CD4-positive, alpha-beta memory T cell (primary cell): ENCODE measurements around the gene CDKN2B-AS1. TPM values are rescaled to one million over a fixed set of nuclear protein-coding genes. Genes with fewer than 3 reads are reported as not detected.

Experiments
- CTCF ChIA-PET: fragments of 350-600 bp; sonication (Branson Sonifier 250); formaldehyde crosslinking; loops from one replicate; lab custom pipeline; 2021; ENCODE audit warnings: inconsistent platforms; ENCODE audit not compliant: partially characterized antibody; lab: Charles Lee
- POLR2A ChIA-PET: fragments of 350-600 bp; sonication (Branson Sonifier 250); formaldehyde crosslinking; loops from one replicate; lab custom pipeline; 2021; ENCODE audit not compliant: partially characterized antibody; lab: Charles Lee
- DNase-seq, 5 donors: peaks; one replicate each; pipeline versions ENCODE4 v3.0.0 to v3.0.0-alpha.2; 2020 to 2022; ENCODE audit warnings: mixed read lengths in 1 of 5
- H3K27ac ChIP-seq: one replicate; pipeline ENCODE4 v1.7.0; 2013; ENCODE audit warnings: low read depth, low read length
- H3K27me3 ChIP-seq: 2 replicates; pipeline ENCODE4 v1.7.0; 2013; ENCODE audit warnings: mild to moderate bottlenecking, low read length, moderate library complexity; ENCODE audit not compliant: insufficient read depth
- H3K36me3 ChIP-seq: 2 replicates; pipeline ENCODE4 v1.7.0; 2013; ENCODE audit warnings: mild to moderate bottlenecking, low read length, moderate library complexity; ENCODE audit not compliant: insufficient read depth
- H3K4me1 ChIP-seq: 2 replicates; pipeline ENCODE4 v1.7.0; 2013; ENCODE audit warnings: mild to moderate bottlenecking, low read length, moderate library complexity; ENCODE audit not compliant: insufficient read depth
- H3K4me3 ChIP-seq, 2 donors: one replicate each; pipeline ENCODE4 v1.7.0; 2013; ENCODE audit warnings: low read length in 2 of 2, mild to moderate bottlenecking in 1 of 2
- H3K9me3 ChIP-seq, 2 donors: one replicate each; pipeline ENCODE4 v1.7.0; 2013; ENCODE audit warnings: low read length in 2 of 2, control low read depth in 1 of 2; ENCODE audit not compliant: control insufficient read depth in 1 of 2
- H3K27ac Mint-ChIP-seq, 7 donors: one replicate each; pipeline ENCODE4 v1.8.0; 2020 to 2021; ENCODE audit warnings: mixed read lengths in 7 of 7, mild to moderate bottlenecking in 6 of 7, inconsistent platforms in 3 of 7, moderate library complexity in 3 of 7
- H3K27me3 Mint-ChIP-seq, 2 donors: one replicate each; pipeline ENCODE4 v1.8.0; 2020 to 2021; ENCODE audit warnings: mixed read lengths in 2 of 2
- H3K36me3 Mint-ChIP-seq, 2 donors: one replicate each; pipeline ENCODE4 v1.8.0; 2020 to 2021; ENCODE audit warnings: mixed read lengths in 2 of 2, inconsistent platforms in 1 of 2, mild to moderate bottlenecking in 1 of 2
- H3K4me1 Mint-ChIP-seq, 4 donors: one replicate each; pipeline ENCODE4 v1.8.0; 2020 to 2021; ENCODE audit warnings: mixed read lengths in 4 of 4, mild to moderate bottlenecking in 1 of 4
- H3K4me3 Mint-ChIP-seq, 8 donors: one replicate each; pipeline ENCODE4 v1.8.0; 2020 to 2021; ENCODE audit warnings: mixed read lengths in 8 of 8, mild to moderate bottlenecking in 7 of 8, moderate library complexity in 6 of 8, inconsistent platforms in 3 of 8
- H3K9me3 Mint-ChIP-seq, 8 donors: one replicate each; pipeline ENCODE4 v1.8.0; 2020 to 2021; ENCODE audit warnings: mixed read lengths in 8 of 8, mild to moderate bottlenecking in 5 of 8, inconsistent platforms in 3 of 8, moderate library complexity in 1 of 8
- intact Hi-C: fragments of 100-400 bp; cut with micrococcal nuclease; formaldehyde crosslinking; loops from one replicate; pipeline ENCODE4 v1.15.1; 2023
- polyA plus RNA-seq, 2 donors: library from polyadenylated mRNA; unstranded; fragments of 300-500 nt; fragmentation: Illumina TruSeq; gene quantifications; one replicate each; pipeline ENCODE4 v1.2.3, GENCODE V29; 2021
- total RNA-seq, 2 experiments: library from RNA; stranded (reverse); gene quantifications; one replicate each; pipeline ENCODE4 v1.2.3, GENCODE V29; 2021

Gene CDKN2B-AS1
- total and polyA plus RNA-seq, 4 experiments from 2014 or later: 0.11 to 2.2 (median 1.9) TPM; not detected in 1

GRCh38 chr9:22009506-22009867, 14.9 kb downstream of the CDKN2B-AS1 start:
- Mint-ChIP-seq H3K4me3 (peak overlapping the region; percentile 69 to 90 (median 84)), H3K4me1 (peaks cover 15 to 27% (median 21%) of the 10 kb centered on the region in 4 donors), H3K36me3 (no peaks in the 10 kb centered on the region), H3K27me3 (peaks cover 25 to 27% of the 10 kb centered on the region in 2 donors), H3K27ac (peak overlapping the region in 6 of 7 donors; percentile 16 to 81 (median 42)), H3K9me3 (peaks cover 0 to 12% (median 0%) of the 10 kb centered on the region in 8 donors)
- no peak for DNase-seq
- Histone ChIP-seq H3K27ac (peak overlapping the region; percentile 5), H3K4me3 (peak overlapping the region in 1 of 2 donors; percentile 65), H3K36me3 (no peaks in the 10 kb centered on the region), H3K4me1 (peaks cover 29% of the 10 kb centered on the region), H3K9me3 (no peaks in the 10 kb centered on the region), H3K27me3 (peaks cover 43% of the 10 kb centered on the region)
- CTCF ChIA-PET: interaction anchor here (0.8 to 7.3 kb wide), 33 partner anchors 8 to 443 kb away, joined by 3 to 355 read pairs (median 8); partner anchors contain the start of genes CDKN2A, CDKN2B-AS1 and MTAP
- intact Hi-C loops: loop anchor here (5.0 kb wide), 1 partner anchor 42 kb away; no protein-coding TSS in a partner anchor
- POLR2A ChIA-PET: interaction anchor here (1.2 to 2.9 kb wide), 6 partner anchors 15 to 197 kb away, joined by 3 to 23 read pairs (median 6); partner anchors contain the start of genes CDKN2A and CDKN2B-AS1

- Histone ChIP-seq H3K9me3 (no peaks in the 10 kb centered on the region), H3K4me3 (no peak overlapping the region), H3K36me3 (no peaks in the 10 kb centered on the region), H3K4me1 (peaks cover 19% of the 10 kb centered on the region), H3K27me3 (peaks cover 28% of the 10 kb centered on the region), H3K27ac (no peak overlapping the region)
- Mint-ChIP-seq H3K4me1 (peaks cover 7 to 16% (median 12%) of the 10 kb centered on the region in 4 donors), H3K9me3 (peaks cover 0 to 7% (median 0%) of the 10 kb centered on the region in 8 donors), H3K27me3 (peaks cover 13 to 15% of the 10 kb centered on the region in 2 donors), H3K36me3 (no peaks in the 10 kb centered on the region), H3K27ac (no peak overlapping the region), H3K4me3 (no peak overlapping the region)
- POLR2A ChIA-PET: interaction anchor here (0.9 kb wide), 1 partner anchor 194 kb away, joined by 3 read pairs; no protein-coding TSS in a partner anchor
- DNase-seq: no peak
- CTCF ChIA-PET: interaction anchor here (0.8 to 7.3 kb wide), 8 partner anchors 11 to 441 kb away, joined by 3 to 355 read pairs (median 14); partner anchors contain the start of gene MTAP
- intact Hi-C loops: no loop called here
Observed at GRCh38 chr9:22010866-22011625, 16.5 kb downstream of the CDKN2B-AS1 start.

GRCh38 chr9:22022396-22022795, 27.8 kb downstream of the CDKN2B-AS1 start:
- POLR2A ChIA-PET: no interaction called here
- H3K9me3 Mint-ChIP-seq: peaks cover 0 to 16% (median 5%) of the 10 kb centered on the region in 8 donors
- intact Hi-C loops: no loop called here

DNA sequence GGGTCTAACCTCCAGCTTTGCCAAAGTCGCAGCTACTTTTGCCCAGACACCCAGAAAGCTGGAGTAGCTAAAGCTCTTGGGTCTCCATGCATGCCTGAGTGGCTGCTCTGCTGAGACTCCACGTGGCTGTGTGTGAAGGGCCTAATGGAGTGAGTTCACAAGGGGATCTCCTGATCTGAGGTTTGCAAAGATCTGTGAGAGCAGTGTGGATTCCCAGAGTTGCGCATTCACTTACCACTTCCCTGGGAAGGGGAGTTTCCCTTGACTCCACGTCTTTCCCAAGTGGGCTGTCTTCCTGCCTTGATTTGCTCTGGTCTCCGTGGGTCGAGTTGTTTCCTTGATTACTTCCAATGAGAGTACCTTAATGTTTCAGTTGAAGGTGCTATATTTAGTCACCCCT, 32.1 kb downstream of the CDKN2B-AS1 start:
- H3K36me3 Mint-ChIP-seq: no peaks in the 10 kb centered on the region
- H3K27ac Mint-ChIP-seq: no peak overlapping the region
- no peak overlapping the region for H3K4me3 Mint-ChIP-seq
- H3K4me1 Mint-ChIP-seq: peaks cover 0 to under 1% (median 0%) of the 10 kb centered on the region in 4 donors
- H3K9me3 Mint-ChIP-seq: peaks cover 0 to 4% (median 0%) of the 10 kb centered on the region in 8 donors
- no peak for DNase-seq
- Histone ChIP-seq H3K9me3 (no peaks in the 10 kb centered on the region), H3K4me3 (no peak overlapping the region), H3K27me3 (no peaks in the 10 kb centered on the region), H3K36me3 (no peaks in the 10 kb centered on the region), H3K4me1 (no peaks in the 10 kb centered on the region), H3K27ac (no peak overlapping the region)
- peaks cover 3 to 6% of the 10 kb centered on the region in 2 donors for H3K27me3 Mint-ChIP-seq
- intact Hi-C loops: no loop called here
- POLR2A ChIA-PET: no interaction called here
- CTCF ChIA-PET: interaction anchor here (1.4 to 2.5 kb wide), 3 partner anchors 11 to 213 kb away, joined by 4 to 14 read pairs (median 4); partner anchors contain the start of gene CDKN2B

More at GRCh38 chr9:22022396-22022795, 27.8 kb downstream of the CDKN2B-AS1 start:
- Histone ChIP-seq H3K4me1 (no peaks in the 10 kb centered on the region), H3K27me3 (no peaks in the 10 kb centered on the region), H3K4me3 (no peak overlapping the region), H3K27ac (no peak overlapping the region), H3K9me3 (no peaks in the 10 kb centered on the region), H3K36me3 (no peaks in the 10 kb centered on the region)
- CTCF ChIA-PET: interaction anchor here (2.5 kb wide), 1 partner anchor 14 kb away, joined by 13 read pairs; the partner anchor contains the start of gene CDKN2B
- no peak overlapping the region for H3K27ac Mint-ChIP-seq
- no peaks in the 10 kb centered on the region for H3K4me1 Mint-ChIP-seq
- H3K4me3 Mint-ChIP-seq: no peak overlapping the region
- DNase-seq: no peak
- H3K36me3 Mint-ChIP-seq: no peaks in the 10 kb centered on the region
- peaks cover 10 to 15% of the 10 kb centered on the region in 2 donors for H3K27me3 Mint-ChIP-seq

- ChIA-PET POLR2A (no interaction called here), CTCF (interaction anchor here (0.7 to 1.9 kb wide), 3 partner anchors 10 to 215 kb away, joined by 3 to 8 read pairs (median 3); partner anchors contain the start of gene CDKN2B)
- H3K4me3 ChIP-seq: no peak overlapping the region
Observed at GRCh38 chr9:22028394-22028793, 33.8 kb downstream of the CDKN2B-AS1 start.

GRCh38 chr9:22029231-22029630, 34.6 kb downstream of the CDKN2B-AS1 start:
- no peaks in the 10 kb centered on the region for H3K36me3 ChIP-seq
- H3K27ac ChIP-seq: no peak overlapping the region
- H3K4me3 ChIP-seq: no peak overlapping the region
- intact Hi-C loops: no loop called here
- no peaks in the 10 kb centered on the region for H3K27me3 ChIP-seq
- Mint-ChIP-seq H3K27ac (no peak overlapping the region), H3K4me3 (no peak overlapping the region), H3K36me3 (no peaks in the 10 kb centered on the region), H3K4me1 (peaks cover 0 to 6% (median 0%) of the 10 kb centered on the region in 4 donors), H3K9me3 (no peaks in the 10 kb centered on the region), H3K27me3 (no peaks in the 10 kb centered on the region)
- DNase-seq: no peak
- ChIA-PET CTCF (interaction anchor here (1.4 to 1.9 kb wide), 2 partner anchors 9 to 21 kb away, joined by 3 to 8 read pairs; partner anchors contain the start of gene CDKN2B), POLR2A (no interaction called here)
- H3K4me1 ChIP-seq: no peaks in the 10 kb centered on the region
- H3K9me3 ChIP-seq: no peaks in the 10 kb centered on the region

More at GRCh38 chr9:22028394-22028793, 33.8 kb downstream of the CDKN2B-AS1 start:
- Histone ChIP-seq H3K27me3 (no peaks in the 10 kb centered on the region), H3K36me3 (no peaks in the 10 kb centered on the region), H3K9me3 (no peaks in the 10 kb centered on the region), H3K27ac (no peak overlapping the region), H3K4me1 (no peaks in the 10 kb centered on the region)
- Mint-ChIP-seq H3K36me3 (no peaks in the 10 kb centered on the region), H3K27ac (no peak overlapping the region), H3K4me1 (peaks cover 0 to 6% (median 0%) of the 10 kb centered on the region in 4 donors), H3K9me3 (no peaks in the 10 kb centered on the region), H3K4me3 (no peak overlapping the region), H3K27me3 (peaks cover 0 to 3% of the 10 kb centered on the region in 2 donors)
- intact Hi-C loops: no loop called here
- DNase-seq: no peak
